NCI-H2227 (cell line): ENCODE results near the gene IL25.
"Not testable (repeated sequence)": the region's sequence is repeated elsewhere in the genome, so short reads cannot be mapped to it uniquely, and the experiment has no call there.

Source experiments
- DNase-seq: peaks from one replicate; lab custom pipeline; 2025; ENCODE audit not compliant: unreplicated experiment; lab: John Stamatoyannopoulos, UW

Gene IL25

GRCh38 chr14:23407516-23408306, 35.1 kb downstream of the IL25 start, which contains the start of gene MYH6:
Gene MYH6 (minus strand): TSS chr14:23408273. CDS start chr14:23407223, 1,050 bp downstream.
- no peak for DNase-seq

GRCh38 chr14:23408307-23408630, 35.7 kb downstream of the IL25 start:
- DNase-seq = no peak

GRCh38 chr14:23409475-23409874, 36.9 kb downstream of the IL25 start:
- no peak for DNase-seq

GRCh38 chr14:23409966-23410635, 37.5 kb downstream of the IL25 start:
- DNase-seq = no peak

- no peak for DNase-seq
Observed at GRCh38 chr14:23411563-23412525, 39.2 kb downstream of the IL25 start.

GRCh38 chr14:23413681-23414080, 41.1 kb downstream of the IL25 start:
- DNase-seq = no peak

GRCh38 chr14:23414254-23414653, 41.6 kb downstream of the IL25 start:
- no peak for DNase-seq

- DNase-seq = no peak
Observed at GRCh38 chr14:23414906-23415820, 42.6 kb downstream of the IL25 start.

- DNase-seq = no peak
Observed at GRCh38 chr14:23415821-23416778, 43.5 kb downstream of the IL25 start.

GRCh38 chr14:23416801-23417200, 44.2 kb downstream of the IL25 start:
- no peak for DNase-seq

- not testable (repeated sequence) for DNase-seq
Observed at GRCh38 chr14:23417269-23417668, 44.7 kb downstream of the IL25 start.

GRCh38 chr14:23418021-23418420, 45.4 kb downstream of the IL25 start:
- DNase-seq = no peak

GRCh38 chr14:23419646-23420045, 47.0 kb downstream of the IL25 start:
- not testable (repeated sequence) for DNase-seq

- no peak for DNase-seq
Observed at GRCh38 chr14:23421594-23421993, 49.0 kb downstream of the IL25 start.

- no peak for DNase-seq
Observed at GRCh38 chr14:23423657-23424056, 51.0 kb downstream of the IL25 start.

GRCh38 chr14:23425169-23425568, 52.6 kb downstream of the IL25 start:
- DNase-seq = no peak

- DNase-seq = not testable (repeated sequence)
Observed at GRCh38 chr14:23425798-23426197, 53.2 kb downstream of the IL25 start.
